Tibial nerve (tissue), 4 donors: Measurements from ENCODE around the gene NEGR1. TPM values are rescaled to one million over a fixed set of nuclear protein-coding genes. Genes with fewer than 3 reads are reported as not detected.

Experiments
- DNase-seq, 2 donors: peaks; one replicate each; pipeline ENCODE4 v3.0.0-alpha.2; 2019; ENCODE audit warnings: low spot score in 2 of 2
- H3K27ac ChIP-seq, 4 donors: fragments of 200-600 bp; sonication (generic) in 3 of 4; one replicate each; pipeline ENCODE4 v1.5.1; 2017 to 2019; ENCODE audit warnings: mild to moderate bottlenecking in 1 of 4
- H3K27me3 ChIP-seq, 2 donors: fragments of 200-600 bp; sonication (generic) in 1 of 2; one replicate each; pipeline versions ENCODE4 v1.5.1 to v1.6.0; 2017 to 2019
- H3K36me3 ChIP-seq, 3 donors: fragments of 200-600 bp; sonication (generic); one replicate each; pipeline ENCODE4 v1.5.1; 2018 to 2019
- H3K4me1 ChIP-seq, 4 donors: fragments of 200-600 bp; sonication (generic) in 3 of 4; one replicate each; pipeline ENCODE4 v1.5.1; 2017 to 2019
- H3K4me3 ChIP-seq, 4 donors: fragments of 200-600 bp; sonication (generic) in 3 of 4; one replicate each; pipeline ENCODE4 v1.5.1; 2017 to 2019; ENCODE audit warnings: mild to moderate bottlenecking in 1 of 4, moderate library complexity in 1 of 4
- H3K9me3 ChIP-seq, 4 donors: fragments of 200-600 bp; sonication (generic) in 3 of 4; one replicate each; pipeline ENCODE4 v1.5.1; 2017 to 2019
- EP300 ChIP-seq, 2 donors: sonication (generic); formaldehyde crosslinking; IDR thresholded peaks; one replicate each; pipeline ENCODE4 v1.6.1; 2017; ENCODE audit warnings: antibody characterized with exemption in 2 of 2, mild to moderate bottlenecking in 1 of 2
- POLR2A ChIP-seq, 2 donors: fragments of 450-650 bp; IDR thresholded peaks; one replicate each; pipeline ENCODE4 v1.6.1; 2017; ENCODE audit warnings: antibody characterized with exemption in 2 of 2, mild to moderate bottlenecking in 2 of 2, moderate library complexity in 2 of 2
- WGBS, 2 donors: methylation state at CpG; one replicate each; pipeline ENCODE4 v1.1.5; 2018; 5-methylcytosine and 5-hydroxymethylcytosine counted together
- total RNA-seq, 4 donors: library from RNA; depleted of rRNA; stranded (reverse); fragments of >200 nt; gene quantifications; one replicate each; pipeline ENCODE4 v1.1.0, GENCODE V29; 2016
- TF ChIP-seq, protein P1 (sequence below), 5 experiments: fragments of 200-600 bp in 3 of 5; fragments of 450-650 bp in 2 of 5; sonication (generic) in 3 of 5; IDR thresholded peaks; one replicate each; pipeline ENCODE4 v1.5.1; 2016 to 2019; ENCODE audit warnings: antibody characterized with exemption in 5 of 5, mild to moderate bottlenecking in 3 of 5, moderate library complexity in 2 of 5

Gene NEGR1
- total RNA-seq: 10 to 100 TPM; 46.0 to 58.2 (median 52.4) TPM

DNA sequence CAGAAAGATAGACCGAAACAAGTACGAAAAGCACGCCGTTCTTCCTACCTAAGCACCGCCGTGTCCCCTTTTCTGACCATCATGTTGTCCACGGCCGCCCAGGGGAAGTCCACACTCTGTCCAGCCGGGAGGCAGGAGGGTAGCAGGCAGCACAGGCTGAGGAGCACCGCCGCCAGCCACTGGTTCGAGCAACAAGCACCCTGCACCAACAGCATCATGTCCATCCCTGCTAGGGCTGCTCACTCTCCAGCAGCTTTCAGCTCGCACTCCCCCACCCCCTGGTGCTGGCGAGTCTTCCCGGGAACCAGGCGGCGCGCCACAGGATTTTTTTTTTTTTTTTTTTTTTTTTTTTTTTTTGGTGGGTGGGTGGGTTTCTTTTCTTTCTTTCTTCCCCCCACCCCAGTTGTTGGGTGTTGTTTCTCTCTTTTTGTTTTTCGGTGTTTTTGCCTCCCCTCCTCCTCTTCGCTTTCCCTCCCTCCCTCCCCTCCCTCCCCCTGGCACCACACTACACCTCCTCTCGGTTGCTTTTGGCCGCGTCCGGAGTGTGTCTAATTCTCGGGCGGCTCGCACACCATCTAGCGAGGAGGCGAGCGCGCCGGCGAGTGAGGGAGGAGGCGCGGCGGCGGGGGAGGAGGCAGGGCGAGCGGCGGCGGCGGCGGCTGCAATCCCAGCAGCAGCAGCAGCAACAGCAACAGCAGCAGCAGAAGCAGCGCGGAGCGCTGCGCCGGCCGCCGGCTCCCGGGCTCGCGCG, at the start of gene NEGR1:
NEGR1 (minus strand) TSS at position 269 of the 751 bp plus-strand sequence.
- WGBS, 2 donors: 0% methylated on average over 42 to 44 of the region's 54 CpGs
- Histone ChIP-seq H3K27me3 (no peaks in the 10 kb centered on the region), H3K4me1 (peaks cover 0 to 26% (median 2%) of the 10 kb centered on the region in 4 donors), H3K27ac (peak within 1 kb of the TSS; percentile 84 to 93 (median 88)), H3K4me3 (peak within 1 kb of the TSS; percentile 47 to 68 (median 60)), H3K36me3 (no peaks in the 10 kb centered on the region), H3K9me3 (no peaks in the 10 kb centered on the region)
- TF ChIP-seq, protein P1, sequence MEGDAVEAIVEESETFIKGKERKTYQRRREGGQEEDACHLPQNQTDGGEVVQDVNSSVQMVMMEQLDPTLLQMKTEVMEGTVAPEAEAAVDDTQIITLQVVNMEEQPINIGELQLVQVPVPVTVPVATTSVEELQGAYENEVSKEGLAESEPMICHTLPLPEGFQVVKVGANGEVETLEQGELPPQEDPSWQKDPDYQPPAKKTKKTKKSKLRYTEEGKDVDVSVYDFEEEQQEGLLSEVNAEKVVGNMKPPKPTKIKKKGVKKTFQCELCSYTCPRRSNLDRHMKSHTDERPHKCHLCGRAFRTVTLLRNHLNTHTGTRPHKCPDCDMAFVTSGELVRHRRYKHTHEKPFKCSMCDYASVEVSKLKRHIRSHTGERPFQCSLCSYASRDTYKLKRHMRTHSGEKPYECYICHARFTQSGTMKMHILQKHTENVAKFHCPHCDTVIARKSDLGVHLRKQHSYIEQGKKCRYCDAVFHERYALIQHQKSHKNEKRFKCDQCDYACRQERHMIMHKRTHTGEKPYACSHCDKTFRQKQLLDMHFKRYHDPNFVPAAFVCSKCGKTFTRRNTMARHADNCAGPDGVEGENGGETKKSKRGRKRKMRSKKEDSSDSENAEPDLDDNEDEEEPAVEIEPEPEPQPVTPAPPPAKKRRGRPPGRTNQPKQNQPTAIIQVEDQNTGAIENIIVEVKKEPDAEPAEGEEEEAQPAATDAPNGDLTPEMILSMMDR (IDR thresholded peaks at IDR 0.05): peak in 2 of 5 experiments; percentile 11 to 30
- peak; percentile 41 to 54 for TF ChIP-seq POLR2A (IDR thresholded peaks at IDR 0.05)
- TF ChIP-seq EP300 (IDR thresholded peaks at IDR 0.05): peak in 1 of 2 donors; percentile 81
- peak; percentile 78 to 81 for DNase-seq

DNA sequence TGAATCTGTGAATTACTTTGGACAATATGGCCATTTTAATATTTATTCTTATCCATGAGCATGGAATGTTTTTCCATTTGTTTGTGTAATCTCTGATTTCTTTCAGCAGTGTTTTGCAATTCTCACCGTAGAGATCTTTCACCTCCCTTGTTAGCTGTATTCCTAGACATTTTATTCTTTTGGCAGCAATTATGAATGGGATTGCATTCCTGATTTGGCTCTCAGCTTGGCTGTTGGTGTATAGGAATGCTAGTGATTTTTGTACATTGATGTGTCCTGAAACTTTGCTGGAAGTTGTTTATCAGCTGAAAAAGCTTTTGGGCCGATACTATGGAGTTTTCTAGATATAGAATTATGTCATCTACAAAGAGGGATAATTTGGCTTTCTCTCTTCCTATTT, 44.2 kb upstream of the NEGR1 start:
- H3K9me3 ChIP-seq: no peaks in the 10 kb centered on the region
- no peak for TF ChIP-seq POLR2A (IDR thresholded peaks at IDR 0.05)
- TF ChIP-seq EP300 (IDR thresholded peaks at IDR 0.05): no peak
- TF ChIP-seq, protein P1 (IDR thresholded peaks at IDR 0.05): no peak
- H3K36me3 ChIP-seq: no peaks in the 10 kb centered on the region
- H3K4me3 ChIP-seq: no peak overlapping the region
- no peaks in the 10 kb centered on the region for H3K4me1 ChIP-seq
- DNase-seq: no peak
- WGBS, 2 donors: 28% methylated on average over 2 of the region's 2 CpGs; no CpG with 5 or more reads in 1 of the 2 donors
- H3K27ac ChIP-seq: no peak overlapping the region
- H3K27me3 ChIP-seq: no peaks in the 10 kb centered on the region

DNA sequence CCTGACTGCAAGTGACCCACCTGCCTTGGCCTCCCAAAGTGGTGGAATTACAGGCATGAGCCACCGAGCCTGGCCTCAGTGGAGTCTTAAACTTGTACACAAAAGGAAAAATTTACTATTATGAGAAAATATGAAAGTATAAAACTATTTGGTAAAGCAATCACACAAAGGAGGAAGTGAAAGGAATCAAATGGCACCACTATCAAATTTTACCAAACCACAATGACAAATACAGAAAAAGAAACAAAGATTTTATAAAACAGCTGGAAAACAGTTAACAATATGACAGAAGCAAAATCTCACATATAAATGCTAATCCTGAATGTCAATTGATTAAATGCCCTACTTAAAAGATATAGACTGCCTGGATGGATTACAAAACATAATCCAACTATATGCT, 42.1 kb upstream of the NEGR1 start:
- 81% methylated on average over 1 of the region's 1 CpG; no CpG with 5 or more reads in 1 of the 2 donors for WGBS, 2 donors
- Histone ChIP-seq H3K36me3 (no peaks in the 10 kb centered on the region), H3K4me3 (no peak overlapping the region), H3K9me3 (no peaks in the 10 kb centered on the region), H3K27me3 (no peaks in the 10 kb centered on the region), H3K4me1 (no peaks in the 10 kb centered on the region), H3K27ac (no peak overlapping the region)
- TF ChIP-seq POLR2A (IDR thresholded peaks at IDR 0.05): no peak
- TF ChIP-seq, protein P1 (IDR thresholded peaks at IDR 0.05): no peak
- TF ChIP-seq EP300 (IDR thresholded peaks at IDR 0.05): no peak
- no peak for DNase-seq

DNA sequence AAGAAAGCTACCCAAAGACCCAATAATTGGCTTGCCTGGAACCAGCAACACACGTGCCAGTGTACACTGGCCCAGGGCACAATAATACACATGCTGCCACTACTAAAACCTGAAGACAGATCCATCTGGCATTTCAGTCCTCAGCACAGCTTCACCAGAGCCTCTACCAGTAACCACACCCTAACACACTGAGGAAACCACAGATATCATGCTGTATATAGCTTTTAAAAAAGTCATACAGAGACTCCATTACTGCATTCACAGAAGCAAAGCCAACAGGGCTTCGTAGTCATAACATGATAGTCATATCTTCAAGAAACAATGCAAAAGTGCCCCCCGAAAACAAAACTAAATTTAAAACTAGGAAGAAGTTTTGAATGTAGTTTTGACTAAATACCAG, 40.6 kb upstream of the NEGR1 start:
- no peaks in the 10 kb centered on the region for H3K36me3 ChIP-seq
- TF ChIP-seq POLR2A (IDR thresholded peaks at IDR 0.05) (no peak), EP300 (IDR thresholded peaks at IDR 0.05) (no peak)
- TF ChIP-seq, protein P1 (IDR thresholded peaks at IDR 0.05): no peak

DNA sequence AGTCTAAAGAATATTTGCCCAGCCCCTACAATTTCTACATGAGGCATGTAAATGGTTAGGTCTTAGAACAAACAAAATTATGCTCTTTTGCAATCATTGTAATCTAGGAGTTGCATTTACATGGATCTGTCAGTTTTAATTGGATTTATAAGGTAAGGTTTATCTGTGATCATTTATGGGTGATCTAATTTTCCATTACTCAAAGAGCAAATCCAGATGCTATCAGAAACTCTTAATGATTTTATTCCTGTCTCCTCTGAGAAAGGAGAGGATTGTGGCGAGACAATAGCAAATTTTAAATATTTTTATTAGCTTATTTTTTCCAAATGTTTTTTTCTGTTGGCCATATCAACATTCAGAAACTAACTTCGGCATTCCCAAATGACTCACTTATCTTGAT, 14.2 kb upstream of the NEGR1 start:
- TF ChIP-seq EP300 (IDR thresholded peaks at IDR 0.05): no peak
- TF ChIP-seq, protein P1 (IDR thresholded peaks at IDR 0.05): no peak
- TF ChIP-seq POLR2A (IDR thresholded peaks at IDR 0.05): no peak
- DNase-seq: no peak

More for the DNA sequence above, 40.6 kb upstream of the NEGR1 start:
- Histone ChIP-seq H3K9me3 (no peaks in the 10 kb centered on the region), H3K4me1 (no peaks in the 10 kb centered on the region), H3K4me3 (no peak overlapping the region), H3K27me3 (no peaks in the 10 kb centered on the region), H3K27ac (no peak overlapping the region)
- 82% methylated on average over 3 of the region's 3 CpGs; no CpG with 5 or more reads in 1 of the 2 donors for WGBS, 2 donors
- DNase-seq: no peak

More for the DNA sequence above, 14.2 kb upstream of the NEGR1 start:
- no peak overlapping the region for H3K4me3 ChIP-seq
- H3K27ac ChIP-seq: no peak overlapping the region
- WGBS, 2 donors: 68 to 70% methylated on average over 2 of the region's 2 CpGs
- H3K36me3 ChIP-seq: no peaks in the 10 kb centered on the region
- H3K27me3 ChIP-seq: no peaks in the 10 kb centered on the region
- peaks cover 0 to 8% (median 0%) of the 10 kb centered on the region in 4 donors for H3K9me3 ChIP-seq
- no peaks in the 10 kb centered on the region for H3K4me1 ChIP-seq
